ENCODE data around the gene CLEC18A. TPM values are rescaled to one million over a fixed set of nuclear protein-coding genes. Genes with fewer than 3 reads are reported as not detected.

CLEC18A gene
- total RNA-seq, 4 donors from 2014 or later = 0.67 to 1.1 TPM; not detected in 2

DNA sequence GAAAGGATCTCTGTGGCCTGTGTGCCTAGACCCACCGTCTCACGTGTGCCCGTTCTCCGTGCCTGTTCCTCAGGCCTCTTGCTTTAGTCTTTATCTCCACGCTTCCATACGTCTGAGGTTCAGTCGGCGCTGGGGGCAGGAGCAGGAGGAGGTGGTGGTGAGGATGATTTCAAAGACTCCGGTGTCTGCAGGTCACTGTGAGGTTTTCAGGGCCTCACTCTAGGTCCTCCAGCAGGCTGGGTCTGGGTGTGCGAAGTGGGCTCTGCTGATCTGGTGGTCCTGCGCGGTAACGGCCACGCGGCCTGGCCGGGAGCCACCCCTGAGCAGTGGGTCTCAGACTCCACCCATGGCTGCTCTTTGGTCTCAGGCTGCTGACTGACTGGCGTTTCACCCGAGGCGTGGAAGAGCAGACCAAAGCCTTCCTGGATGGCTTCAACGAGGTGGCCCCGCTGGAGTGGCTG, 14.4 kb upstream of the CLEC18A start:
- H3K27me3 ChIP-seq = no peaks in the 10 kb centered on the region
- TF ChIP-seq CTCF (IDR thresholded peaks at IDR 0.05) (no peak), POLR2A (IDR thresholded peaks at IDR 0.05) (no peak)
- no peaks in the 10 kb centered on the region for H3K36me3 ChIP-seq
- intact Hi-C loops (cut with DNase I; ENCODE audit: low total_unique reads) = no loop called here
- DNase-seq = no peak
- H3K4me1 ChIP-seq = no peaks in the 10 kb centered on the region
- H3K4me3 ChIP-seq = no peak overlapping the region
- no peak overlapping the region for H3K27ac ChIP-seq
- no peaks in the 10 kb centered on the region for H3K9me3 ChIP-seq

- no peak for DNase-seq
- Histone ChIP-seq H3K27me3 (no peaks in the 10 kb centered on the region), H3K9me3 (no peaks in the 10 kb centered on the region), H3K36me3 (no peaks in the 10 kb centered on the region), H3K27ac (no peak overlapping the region), H3K4me1 (no peaks in the 10 kb centered on the region), H3K4me3 (no peak overlapping the region)
- TF ChIP-seq POLR2A (IDR thresholded peaks at IDR 0.05) = no peak
- peak in 1 of 4 experiments; percentile 11 for TF ChIP-seq CTCF (IDR thresholded peaks at IDR 0.05)
- intact Hi-C loops (cut with DNase I; ENCODE audit: low total_unique reads) = no loop called here
These were observed 13.6 kb upstream of the CLEC18A start for GRCh38 chr16:69937465-69937951.

- Histone ChIP-seq H3K27me3 (no peaks in the 10 kb centered on the region), H3K4me1 (no peaks in the 10 kb centered on the region), H3K9me3 (no peaks in the 10 kb centered on the region), H3K4me3 (no peak overlapping the region), H3K36me3 (no peaks in the 10 kb centered on the region), H3K27ac (no peak overlapping the region)
- intact Hi-C loops (cut with DNase I; ENCODE audit: low total_unique reads) = no loop called here
- TF ChIP-seq POLR2A (IDR thresholded peaks at IDR 0.05) (no peak), CTCF (IDR thresholded peaks at IDR 0.05) (no peak)
- no peak for DNase-seq
These were observed 11.9 kb upstream of the CLEC18A start for GRCh38 chr16:69938981-69939820.

DNA sequence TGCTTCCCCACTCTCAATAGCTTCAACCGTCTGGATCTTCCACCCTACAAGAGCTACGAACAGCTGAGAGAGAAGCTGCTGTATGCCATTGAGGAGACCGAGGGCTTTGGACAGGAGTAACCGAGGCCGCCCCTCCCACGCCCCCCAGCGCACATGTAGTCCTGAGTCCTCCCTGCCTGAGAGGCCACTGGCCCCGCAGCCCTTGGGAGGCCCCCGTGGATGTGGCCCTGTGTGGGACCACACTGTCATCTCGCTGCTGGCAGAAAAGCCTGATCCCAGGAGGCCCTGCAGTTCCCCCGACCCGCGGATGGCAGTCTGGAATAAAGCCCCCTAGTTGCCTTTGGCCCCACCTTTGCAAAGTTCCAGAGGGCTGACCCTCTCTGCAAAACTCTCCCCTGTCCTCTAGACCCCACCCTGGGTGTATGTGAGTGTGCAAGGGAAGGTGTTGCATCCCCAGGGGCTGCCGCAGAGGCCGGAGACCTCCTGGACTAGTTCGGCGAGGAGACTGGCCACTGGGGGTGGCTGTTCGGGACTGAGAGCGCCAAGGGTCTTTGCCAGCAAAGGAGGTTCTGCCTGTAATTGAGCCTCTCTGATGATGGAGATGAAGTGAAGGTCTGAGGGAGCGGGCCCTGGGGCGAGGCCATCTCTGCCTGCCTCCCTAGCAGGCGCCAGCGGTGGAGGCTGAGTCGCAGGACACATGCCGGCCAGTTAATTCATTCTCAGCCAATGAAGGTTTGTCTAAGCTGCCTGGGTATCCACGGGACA, 11.1 kb upstream of the CLEC18A start:
- TF ChIP-seq CTCF (IDR thresholded peaks at IDR 0.05) = no peak
- no peak for TF ChIP-seq POLR2A (IDR thresholded peaks at IDR 0.05)
- Histone ChIP-seq H3K4me1 (no peaks in the 10 kb centered on the region), H3K27me3 (no peaks in the 10 kb centered on the region), H3K4me3 (no peak overlapping the region), H3K9me3 (no peaks in the 10 kb centered on the region), H3K36me3 (no peaks in the 10 kb centered on the region), H3K27ac (no peak overlapping the region)
- intact Hi-C loops (cut with DNase I; ENCODE audit: low total_unique reads) = no loop called here
- DNase-seq = no peak

GRCh38 chr16:69940676-69941075, 10.5 kb upstream of the CLEC18A start:
- intact Hi-C loops (cut with DNase I; ENCODE audit: low total_unique reads) = no loop called here
- TF ChIP-seq CTCF (IDR thresholded peaks at IDR 0.05) (no peak), POLR2A (IDR thresholded peaks at IDR 0.05) (no peak)
- no peak for DNase-seq
- no peaks in the 10 kb centered on the region for H3K4me1 ChIP-seq
- H3K9me3 ChIP-seq = no peaks in the 10 kb centered on the region
- H3K27ac ChIP-seq = no peak overlapping the region
- no peaks in the 10 kb centered on the region for H3K27me3 ChIP-seq
- H3K4me3 ChIP-seq = no peak overlapping the region
- no peaks in the 10 kb centered on the region for H3K36me3 ChIP-seq

Data from uterus (tissue), 4 donors.